Muscle of back (tissue), 11 donors: ENCODE results near the gene ISCU. TPM values are rescaled to one million over a fixed set of nuclear protein-coding genes. Genes with fewer than 3 reads are reported as not detected.
"Not testable (repeated sequence)": the region's sequence is repeated elsewhere in the genome, so short reads cannot be mapped to it uniquely, and the experiment has no call there.

Source experiments
- DNase-seq, 3 donors: peaks; one replicate each; pipeline versions ENCODE4 v3.0.0 to v3.0.0-alpha.2; 2013
- polyA plus RNA-seq, 10 donors: library from polyadenylated mRNA; unstranded; fragments of 120-200 nt; gene quantifications; one replicate each; pipeline ENCODE4 v1.2.1, GENCODE V29; 2013; ENCODE audit not compliant: insufficient read length in 10 of 10

Gene ISCU
- polyA plus RNA-seq, 10 donors, result 82.1 to 99.6 (median 88.4) TPM

GRCh38 chr12:108616941-108617858 lies 54.8 kb downstream of the ISCU start:
- DNase-seq, result no peak

DNA sequence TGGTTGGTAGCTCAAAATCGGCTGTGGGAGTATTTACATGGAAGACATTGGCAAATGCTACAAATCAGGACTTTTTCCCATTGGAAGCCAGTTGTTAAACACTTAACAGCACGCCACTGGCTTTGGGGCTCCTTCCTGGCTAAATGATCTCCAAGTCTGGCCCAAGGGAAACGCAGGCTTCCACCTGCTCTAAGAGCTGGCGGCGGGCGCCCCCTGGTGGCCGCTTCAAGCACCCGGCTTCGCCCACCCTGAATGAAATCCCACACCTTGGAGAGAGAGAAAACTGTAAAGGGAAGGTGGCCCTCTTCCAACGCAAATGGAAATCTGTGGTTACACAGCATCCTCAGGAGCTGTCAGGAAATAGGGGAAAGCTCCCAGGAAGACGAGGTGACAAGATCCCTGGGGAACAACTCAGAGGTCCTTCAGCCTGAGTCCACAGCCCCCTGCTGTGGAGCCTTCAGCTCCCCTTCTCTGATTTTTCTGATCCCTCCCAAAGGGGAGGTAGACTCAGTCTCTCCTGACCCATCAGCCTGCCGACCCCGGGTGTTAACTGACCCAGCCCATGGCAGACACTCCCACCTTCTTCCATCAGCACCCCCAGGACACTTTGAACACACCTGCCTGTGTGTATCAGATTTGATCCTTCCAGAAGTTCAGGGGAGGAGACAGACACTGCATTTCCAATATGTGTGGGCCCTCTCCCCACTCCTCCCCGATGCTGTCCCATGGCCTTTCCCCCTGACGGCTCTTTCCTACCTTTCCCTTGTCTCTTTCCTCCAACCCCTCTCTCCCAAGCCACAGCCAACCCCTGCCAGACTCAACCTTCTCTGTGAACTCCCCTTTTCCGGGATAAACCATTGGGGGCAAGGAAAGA lies 55.9 kb downstream of the ISCU start:
- peak; percentile 82 to 93 (median 87) for DNase-seq

GRCh38 chr12:108618953-108619274 lies 56.5 kb downstream of the ISCU start:
- DNase-seq, result not testable (repeated sequence)

Other genes with a start within 250 kb of the ISCU start
- 1 to 10 TPM; 3.3 to 6.6 (median 5.0) TPM for gene CMKLR1, start 223.3 kb upstream of the ISCU start, polyA plus RNA-seq
- 1 to 10 TPM; 1.5 to 3.7 (median 2.5) TPM for gene FICD, start 47.3 kb upstream of the ISCU start, polyA plus RNA-seq
- gene SART3, start 1.4 kb upstream of the ISCU start, polyA plus RNA-seq, result 10 to 100 TPM; 28.6 to 41.0 (median 35.2) TPM
- 10 to 100 TPM; 26.2 to 71.2 (median 38.2) TPM for gene TMEM119, start 35.5 kb downstream of the ISCU start, polyA plus RNA-seq
- 10 to 100 TPM in 1 of 10 donors, 1 to 10 TPM in 9; 3.6 to 13.0 (median 4.3) TPM for gene SELPLG, start 71.3 kb downstream of the ISCU start, polyA plus RNA-seq
- gene CORO1C, start 168.9 kb downstream of the ISCU start, polyA plus RNA-seq, result 100 to 1,000 TPM in 2 of 10 donors, 10 to 100 TPM in 8; 68.2 to 108 (median 80.9) TPM